Lower lobe of right lung (tissue), 2 donors: Measurements from ENCODE around the gene ARFGEF3. TPM values are rescaled to one million over a fixed set of nuclear protein-coding genes. Genes with fewer than 3 reads are reported as not detected.

Experiments
- ATAC-seq, 2 donors: fragments of 200-7000 bp; cut with Tn5 transposase; one replicate each; pipeline ENCODE4 v1.9.1; 2020 to 2022; ENCODE audit warnings: mild to moderate bottlenecking in 2 of 2, moderate library complexity in 2 of 2
- DNase-seq: peaks from one replicate; pipeline ENCODE4 v3.0.0-alpha.2; 2020
- H3K27ac ChIP-seq: fragments of 200-600 bp; one replicate; pipeline ENCODE4 v1.8.0; 2022
- H3K27me3 ChIP-seq: fragments of 200-600 bp; one replicate; pipeline ENCODE4 v1.8.0; 2022; ENCODE audit warnings: low read depth
- H3K36me3 ChIP-seq: fragments of 200-600 bp; one replicate; pipeline ENCODE4 v1.8.0; 2022; ENCODE audit warnings: mild to moderate bottlenecking
- H3K4me1 ChIP-seq: fragments of 200-600 bp; one replicate; pipeline ENCODE4 v1.8.0; 2022
- H3K4me3 ChIP-seq: fragments of 200-600 bp; one replicate; pipeline ENCODE4 v1.8.0; 2022; ENCODE audit warnings: mild to moderate bottlenecking
- H3K9me3 ChIP-seq: fragments of 200-600 bp; one replicate; pipeline ENCODE4 v1.8.0; 2022
- intact Hi-C: fragments of 100-400 bp; cut with DNase I; formaldehyde crosslinking; loops from one replicate; pipeline ENCODE4 v1.11.0; 2022
- total RNA-seq: library from RNA; stranded (reverse); fragmentation: NEBNext Ultra II Directional; extraction: Animal tissue kit (Norgen Biotek cat#: 25700); gene quantifications from one replicate; pipeline ENCODE4 v1.2.1, GENCODE V29; 2021
- TF ChIP-seq, protein P1 (sequence below): fragments of 200-600 bp; IDR thresholded peaks from one replicate; pipeline ENCODE4 v1.8.0; 2022; ENCODE audit warnings: antibody characterized with exemption, mild to moderate bottlenecking
- donor health status: DM: no; HTN: yes; CAD: no; lungs with severe emphysema.

ARFGEF3 gene
- total RNA-seq, 1 donor from 2014 or later: 33.8 TPM

DNA sequence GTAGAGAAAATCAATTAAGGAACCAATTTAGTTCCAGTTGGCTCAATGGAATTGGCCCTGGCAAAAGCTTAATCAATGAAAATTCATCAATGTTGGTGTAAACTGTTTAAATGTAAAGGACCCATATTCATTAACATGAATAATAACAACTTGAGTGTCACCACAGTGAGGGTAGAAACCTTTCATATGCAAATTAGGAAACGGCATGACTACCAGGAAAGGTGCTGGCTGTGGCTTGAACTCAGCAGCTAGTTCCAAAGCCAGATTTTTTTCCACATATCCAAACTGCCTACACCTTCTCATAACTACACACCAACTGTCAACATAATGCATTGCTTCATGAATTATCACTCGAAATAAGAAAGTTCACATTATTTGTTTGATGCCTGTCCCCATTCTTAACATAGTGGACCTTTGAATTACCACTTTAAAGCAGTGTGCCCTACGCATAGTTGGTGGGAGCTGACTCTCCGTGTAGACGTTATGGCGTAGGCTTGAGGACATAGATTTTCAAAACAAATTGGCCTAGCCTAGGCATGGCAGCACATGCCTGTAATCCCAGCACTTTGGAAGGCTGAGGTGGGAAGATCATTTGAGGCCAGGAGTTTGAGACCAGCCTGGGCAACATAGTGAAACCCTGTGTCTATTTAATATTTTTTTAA, 36.8 kb downstream of the ARFGEF3 start:
- Histone ChIP-seq H3K4me3 (no peak overlapping the region), H3K9me3 (no peaks in the 10 kb centered on the region), H3K36me3 (no peaks in the 10 kb centered on the region), H3K27me3 (no peaks in the 10 kb centered on the region), H3K27ac (no peak overlapping the region), H3K4me1 (no peaks in the 10 kb centered on the region)
- ATAC-seq (no peak), DNase-seq (no peak)
- intact Hi-C loops: no loop called here
- TF ChIP-seq, protein P1, sequence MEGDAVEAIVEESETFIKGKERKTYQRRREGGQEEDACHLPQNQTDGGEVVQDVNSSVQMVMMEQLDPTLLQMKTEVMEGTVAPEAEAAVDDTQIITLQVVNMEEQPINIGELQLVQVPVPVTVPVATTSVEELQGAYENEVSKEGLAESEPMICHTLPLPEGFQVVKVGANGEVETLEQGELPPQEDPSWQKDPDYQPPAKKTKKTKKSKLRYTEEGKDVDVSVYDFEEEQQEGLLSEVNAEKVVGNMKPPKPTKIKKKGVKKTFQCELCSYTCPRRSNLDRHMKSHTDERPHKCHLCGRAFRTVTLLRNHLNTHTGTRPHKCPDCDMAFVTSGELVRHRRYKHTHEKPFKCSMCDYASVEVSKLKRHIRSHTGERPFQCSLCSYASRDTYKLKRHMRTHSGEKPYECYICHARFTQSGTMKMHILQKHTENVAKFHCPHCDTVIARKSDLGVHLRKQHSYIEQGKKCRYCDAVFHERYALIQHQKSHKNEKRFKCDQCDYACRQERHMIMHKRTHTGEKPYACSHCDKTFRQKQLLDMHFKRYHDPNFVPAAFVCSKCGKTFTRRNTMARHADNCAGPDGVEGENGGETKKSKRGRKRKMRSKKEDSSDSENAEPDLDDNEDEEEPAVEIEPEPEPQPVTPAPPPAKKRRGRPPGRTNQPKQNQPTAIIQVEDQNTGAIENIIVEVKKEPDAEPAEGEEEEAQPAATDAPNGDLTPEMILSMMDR: no peak

DNA sequence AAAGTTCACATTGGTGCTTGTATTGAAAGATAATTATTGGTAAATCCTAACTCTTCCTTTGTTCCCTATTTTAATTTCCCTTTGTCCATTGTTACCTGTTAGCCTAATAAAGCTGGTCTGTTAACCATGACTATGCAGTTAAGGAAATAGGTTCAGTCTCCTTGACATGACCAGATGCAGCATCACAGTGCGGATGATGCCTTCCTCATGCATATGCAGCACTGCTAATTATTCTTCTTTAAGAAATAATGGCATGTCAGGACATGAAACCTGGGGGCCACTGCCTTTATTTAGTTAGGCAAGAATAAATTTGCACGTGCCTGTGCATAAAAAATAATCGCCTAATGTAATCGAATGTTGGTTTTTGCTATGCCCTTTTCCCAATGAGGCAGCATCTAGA, 40.1 kb downstream of the ARFGEF3 start:
- H3K9me3 ChIP-seq: no peaks in the 10 kb centered on the region
- intact Hi-C loops: no loop called here
- H3K4me3 ChIP-seq: no peak overlapping the region
- no peaks in the 10 kb centered on the region for H3K27me3 ChIP-seq
- ATAC-seq: no peak
- H3K27ac ChIP-seq: no peak overlapping the region
- DNase-seq: no peak
- H3K4me1 ChIP-seq: no peaks in the 10 kb centered on the region
- TF ChIP-seq, protein P1: no peak
- H3K36me3 ChIP-seq: no peaks in the 10 kb centered on the region

DNA sequence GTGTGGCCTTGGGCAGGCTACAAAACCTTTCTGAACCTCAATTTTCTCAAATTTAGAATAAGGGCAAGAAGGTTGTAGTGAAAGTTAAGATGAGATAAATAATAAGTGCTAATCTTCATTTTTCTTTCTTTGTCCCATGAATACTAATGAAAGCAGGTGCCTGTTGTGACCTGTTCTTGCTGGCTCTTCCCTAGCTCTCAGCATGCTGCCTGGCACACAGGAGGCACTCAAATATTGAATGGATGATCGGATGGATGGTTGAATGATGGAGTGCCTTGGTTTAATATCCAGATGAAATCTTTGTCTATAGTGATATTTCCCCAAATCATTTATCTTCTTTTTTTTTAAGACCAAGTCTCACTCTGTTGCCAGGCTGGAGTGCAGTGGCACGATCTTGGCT, 41.6 kb downstream of the ARFGEF3 start:
- intact Hi-C loops: no loop called here
- ATAC-seq: no peak
- Histone ChIP-seq H3K27ac (no peak overlapping the region), H3K9me3 (no peaks in the 10 kb centered on the region), H3K27me3 (no peaks in the 10 kb centered on the region), H3K36me3 (no peaks in the 10 kb centered on the region), H3K4me1 (no peaks in the 10 kb centered on the region), H3K4me3 (no peak overlapping the region)
- DNase-seq: no peak
- TF ChIP-seq, protein P1: no peak

DNA sequence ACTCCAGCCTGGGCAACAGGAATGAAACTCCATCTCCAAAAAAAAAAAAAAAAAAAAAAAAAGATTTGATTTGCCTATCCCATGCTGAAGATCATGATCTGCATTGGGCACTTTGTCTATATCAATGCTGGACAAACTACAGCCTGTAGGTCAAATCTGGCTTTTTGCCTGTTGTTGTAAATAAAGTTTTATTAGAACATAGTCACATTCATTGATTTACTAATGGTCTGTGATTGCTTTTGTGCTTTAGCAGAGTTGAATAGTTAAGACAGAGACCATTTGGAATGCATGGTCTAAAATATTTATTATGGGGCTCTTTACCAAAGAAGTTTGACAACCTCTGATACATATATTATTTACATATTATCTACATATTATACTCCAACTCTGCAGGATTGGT, 42.6 kb downstream of the ARFGEF3 start:
- no peak for ATAC-seq
- no peaks in the 10 kb centered on the region for H3K9me3 ChIP-seq
- DNase-seq: no peak
- H3K4me3 ChIP-seq: no peak overlapping the region
- no peaks in the 10 kb centered on the region for H3K4me1 ChIP-seq
- TF ChIP-seq, protein P1: no peak
- H3K27me3 ChIP-seq: no peaks in the 10 kb centered on the region
- no peaks in the 10 kb centered on the region for H3K36me3 ChIP-seq
- intact Hi-C loops: no loop called here
- no peak overlapping the region for H3K27ac ChIP-seq

DNA sequence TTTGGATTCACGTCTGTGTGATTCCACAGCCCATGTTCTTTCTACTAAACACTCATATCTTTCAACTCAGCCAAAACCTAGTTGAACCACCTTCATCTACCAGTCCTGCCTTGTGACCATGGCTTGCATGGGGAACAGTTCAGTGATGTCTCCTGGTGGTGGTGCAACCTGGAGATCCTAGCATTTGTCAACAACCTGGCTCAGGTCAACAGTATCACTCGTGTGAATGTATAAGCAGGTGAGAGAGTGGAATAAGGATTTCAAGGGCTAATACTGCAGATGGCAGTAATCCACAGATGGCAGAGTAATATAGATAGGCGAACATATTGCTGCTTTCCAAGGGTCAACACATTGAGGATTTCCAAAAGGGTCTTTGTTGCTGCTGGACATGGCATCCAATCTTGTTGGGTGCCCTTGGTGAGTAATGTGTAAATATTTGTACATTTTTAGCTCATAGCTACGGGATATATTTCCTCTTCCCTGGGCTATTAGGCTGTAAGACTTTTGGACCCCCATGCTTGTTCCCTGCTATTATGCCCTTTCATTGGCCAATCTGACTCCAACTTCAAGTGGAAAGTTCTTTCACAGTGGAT, 43.1 kb downstream of the ARFGEF3 start:
- no peak for DNase-seq
- Histone ChIP-seq H3K27ac (no peak overlapping the region), H3K4me3 (no peak overlapping the region), H3K36me3 (no peaks in the 10 kb centered on the region), H3K27me3 (no peaks in the 10 kb centered on the region), H3K4me1 (no peaks in the 10 kb centered on the region), H3K9me3 (no peaks in the 10 kb centered on the region)
- TF ChIP-seq, protein P1: no peak
- intact Hi-C loops: no loop called here
- ATAC-seq: no peak
